Adrenal gland (tissue), 5 donors: ENCODE measurements around the gene SLC16A2.

Experiments used
- POLR2A ChIP-seq, 2 donors: fragments of 450-650 bp; IDR thresholded peaks; one replicate each; pipeline ENCODE4 v1.6.1; 2017; ENCODE audit warnings: antibody characterized with exemption in 2 of 2, mild to moderate bottlenecking in 2 of 2, moderate library complexity in 1 of 2
- TF ChIP-seq, protein P1 (sequence below), 6 experiments: fragments of 450-650 bp in 4 of 6; fragments of 200-600 bp in 2 of 6; sonication (generic) in 1 of 6; IDR thresholded peaks; 1 replicate in 5 of 6; 2 replicates in 1 of 6; pipeline versions ENCODE4 v1.5.1 to v1.8.0; 2016 to 2021; ENCODE audit warnings: antibody characterized with exemption in 6 of 6, mild to moderate bottlenecking in 2 of 6, moderate library complexity in 1 of 6
- donor health status: DM: no; HTN: no; CAD: no.

DNA sequence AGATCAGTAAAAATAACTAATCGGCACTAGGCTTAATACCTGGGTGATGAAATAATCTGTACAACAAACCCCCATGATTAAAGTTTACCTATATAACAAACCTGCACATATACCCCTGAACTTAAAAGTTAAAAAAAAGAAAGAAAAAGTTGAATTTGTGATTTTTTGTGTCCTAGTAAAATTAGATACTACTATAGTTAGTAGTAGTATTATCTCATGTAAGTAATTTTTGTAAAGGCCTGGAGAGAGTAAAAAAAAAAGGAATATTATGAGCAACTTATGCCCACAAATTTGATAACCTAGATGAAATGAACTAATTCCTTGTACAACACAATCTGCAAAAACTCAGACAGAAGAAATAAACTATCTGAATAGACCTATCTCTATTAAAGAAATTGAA, 25.7 kb upstream of the SLC16A2 start:
- TF ChIP-seq, protein P1, sequence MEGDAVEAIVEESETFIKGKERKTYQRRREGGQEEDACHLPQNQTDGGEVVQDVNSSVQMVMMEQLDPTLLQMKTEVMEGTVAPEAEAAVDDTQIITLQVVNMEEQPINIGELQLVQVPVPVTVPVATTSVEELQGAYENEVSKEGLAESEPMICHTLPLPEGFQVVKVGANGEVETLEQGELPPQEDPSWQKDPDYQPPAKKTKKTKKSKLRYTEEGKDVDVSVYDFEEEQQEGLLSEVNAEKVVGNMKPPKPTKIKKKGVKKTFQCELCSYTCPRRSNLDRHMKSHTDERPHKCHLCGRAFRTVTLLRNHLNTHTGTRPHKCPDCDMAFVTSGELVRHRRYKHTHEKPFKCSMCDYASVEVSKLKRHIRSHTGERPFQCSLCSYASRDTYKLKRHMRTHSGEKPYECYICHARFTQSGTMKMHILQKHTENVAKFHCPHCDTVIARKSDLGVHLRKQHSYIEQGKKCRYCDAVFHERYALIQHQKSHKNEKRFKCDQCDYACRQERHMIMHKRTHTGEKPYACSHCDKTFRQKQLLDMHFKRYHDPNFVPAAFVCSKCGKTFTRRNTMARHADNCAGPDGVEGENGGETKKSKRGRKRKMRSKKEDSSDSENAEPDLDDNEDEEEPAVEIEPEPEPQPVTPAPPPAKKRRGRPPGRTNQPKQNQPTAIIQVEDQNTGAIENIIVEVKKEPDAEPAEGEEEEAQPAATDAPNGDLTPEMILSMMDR (IDR thresholded peaks at IDR 0.05), result no peak
- no peak for TF ChIP-seq POLR2A (IDR thresholded peaks at IDR 0.05)
